Kidney epithelial cell (primary cell): ENCODE measurements around the gene CMSS1. TPM values are rescaled to one million over a fixed set of nuclear protein-coding genes. Genes with fewer than 3 reads are reported as not detected.

Source experiments
- DNase-seq: peaks from one replicate; pipeline ENCODE4 v3.0.0-alpha.2; 2010; ENCODE audit warnings: low read depth
- H3K27me3 ChIP-seq: 2 replicates; pipeline ENCODE4 v1.6.0; 2011; ENCODE audit warnings: low read length; ENCODE audit not compliant: control insufficient read depth, insufficient read depth
- H3K36me3 ChIP-seq: 2 replicates; pipeline ENCODE4 v1.5.1; 2011; ENCODE audit warnings: low read length; ENCODE audit not compliant: control insufficient read depth, insufficient read depth
- H3K4me3 ChIP-seq: 2 replicates; pipeline ENCODE4 v1.5.1; 2011; ENCODE audit warnings: low read depth, mild to moderate bottlenecking, control low read depth, low read length
- CTCF ChIP-seq: IDR thresholded peaks from 2 replicates; pipeline ENCODE4 v1.5.1; 2011; ENCODE audit warnings: mild to moderate bottlenecking, moderate library complexity, low read length, control low read depth, inconsistent platforms; ENCODE audit not compliant: insufficient read depth, poor library complexity, severe bottlenecking
- total RNA-seq: library from RNA; depleted of rRNA; stranded (reverse); fragments of >200 nt; gene quantifications from 2 replicates; pipeline ENCODE4 v1.2.3, GENCODE V29; 2015

The CMSS1 gene
- total RNA-seq, 1 donor from 2014 or later, result 36.9 TPM

- peak; percentile 38 for DNase-seq
- no peaks in the 10 kb centered on the region for H3K36me3 ChIP-seq
- H3K27me3 ChIP-seq, result no peaks in the 10 kb centered on the region
- TF ChIP-seq CTCF, result no peak
- no peak overlapping the region for H3K4me3 ChIP-seq
Observed at GRCh38 chr3:100103558-100104441, 286.1 kb downstream of the CMSS1 start.

- no peak overlapping the region for H3K4me3 ChIP-seq
- TF ChIP-seq CTCF, result no peak
- H3K36me3 ChIP-seq, result no peaks in the 10 kb centered on the region
- H3K27me3 ChIP-seq, result no peaks in the 10 kb centered on the region
- DNase-seq, result no peak
Observed at GRCh38 chr3:100104442-100104798, 286.8 kb downstream of the CMSS1 start.

- no peak for DNase-seq
Observed at GRCh38 chr3:100104817-100105413, 287.3 kb downstream of the CMSS1 start.

GRCh38 chr3:100105501-100105900, 287.8 kb downstream of the CMSS1 start:
- no peak for DNase-seq
- H3K36me3 ChIP-seq, result no peaks in the 10 kb centered on the region
- no peak for TF ChIP-seq CTCF
- H3K27me3 ChIP-seq, result no peaks in the 10 kb centered on the region
- H3K4me3 ChIP-seq, result no peak overlapping the region

More at GRCh38 chr3:100104817-100105413, 287.3 kb downstream of the CMSS1 start:
- TF ChIP-seq CTCF, result no peak
- Histone ChIP-seq H3K4me3 (no peak overlapping the region), H3K36me3 (no peaks in the 10 kb centered on the region), H3K27me3 (no peaks in the 10 kb centered on the region)

- Histone ChIP-seq H3K4me3 (no peak overlapping the region), H3K27me3 (no peaks in the 10 kb centered on the region), H3K36me3 (no peaks in the 10 kb centered on the region)
- no peak for TF ChIP-seq CTCF
- DNase-seq, result no peak
Observed at GRCh38 chr3:100106094-100106493, 288.4 kb downstream of the CMSS1 start.
